ENCODE measurements around the gene MSLN. TPM values are rescaled to one million over a fixed set of nuclear protein-coding genes. Genes with fewer than 3 reads are reported as not detected.

MSLN gene
- total RNA-seq, 6 experiments from 2014 or later: 0.25 TPM; not detected in 5

GRCh38 chr16:716768-717325 lies 43.7 kb upstream of the MSLN start:
- intact Hi-C loops (cut with DNase I): no loop called here
- no peak overlapping the region for H3K27ac ChIP-seq

GRCh38 chr16:717450-718245 lies 42.9 kb upstream of the MSLN start:
- Histone ChIP-seq H3K4me3 (no peak overlapping the region), H3K36me3 (no peaks in the 10 kb centered on the region), H3K9me3 (no peaks in the 10 kb centered on the region), H3K27me3 (no peaks in the 10 kb centered on the region), H3K27ac (no peak overlapping the region), H3K4me1 (peaks cover 0 to 33% (median 5%) of the 10 kb centered on the region in 4 donors)
- WGBS (ENCODE audit: insufficient coverage, low coverage, low lambda C conversion rate, missing lambda C conversion rate): no CpG with 5 or more reads among the region's 32 CpGs
- no peak for DNase-seq
- intact Hi-C loops (cut with DNase I): no loop called here
- no peak for TF ChIP-seq CTCF (IDR thresholded peaks at IDR 0.05)
- no peak for TF ChIP-seq POLR2A (IDR thresholded peaks at IDR 0.05)
- no peak for ATAC-seq

More at GRCh38 chr16:716768-717325, 43.7 kb upstream of the MSLN start:
- TF ChIP-seq POLR2A (IDR thresholded peaks at IDR 0.05): no peak
- TF ChIP-seq CTCF (IDR thresholded peaks at IDR 0.05): no peak
- ATAC-seq (no peak), DNase-seq (no peak)
- no peaks in the 10 kb centered on the region for H3K9me3 ChIP-seq
- H3K36me3 ChIP-seq: no peaks in the 10 kb centered on the region
- H3K27me3 ChIP-seq: no peaks in the 10 kb centered on the region
- peaks cover 0 to 33% (median 5%) of the 10 kb centered on the region in 4 donors for H3K4me1 ChIP-seq
- WGBS (ENCODE audit: insufficient coverage, low coverage, low lambda C conversion rate, missing lambda C conversion rate): 65% methylated on average over 5 of the region's 29 CpGs
- H3K4me3 ChIP-seq: no peak overlapping the region

- Histone ChIP-seq H3K9me3 (no peaks in the 10 kb centered on the region), H3K27ac (no peak overlapping the region), H3K4me1 (peaks cover 0 to 33% (median 5%) of the 10 kb centered on the region in 4 donors), H3K4me3 (no peak overlapping the region), H3K27me3 (no peaks in the 10 kb centered on the region), H3K36me3 (no peaks in the 10 kb centered on the region)
- no peak for ATAC-seq
- WGBS (ENCODE audit: insufficient coverage, low coverage, low lambda C conversion rate, missing lambda C conversion rate): no CpG with 5 or more reads among the region's 9 CpGs
- TF ChIP-seq POLR2A (IDR thresholded peaks at IDR 0.05) (no peak), CTCF (IDR thresholded peaks at IDR 0.05) (no peak)
- intact Hi-C loops (cut with DNase I): no loop called here
- no peak for DNase-seq
These were observed 42.1 kb upstream of the MSLN start for GRCh38 chr16:718389-718788.

GRCh38 chr16:718922-719321 lies 41.6 kb upstream of the MSLN start:
- intact Hi-C loops (cut with DNase I): no loop called here
- no peak for ATAC-seq
- 89% methylated on average over 6 of the region's 6 CpGs for WGBS (ENCODE audit: insufficient coverage, low coverage, low lambda C conversion rate, missing lambda C conversion rate)

More at GRCh38 chr16:718922-719321, 41.6 kb upstream of the MSLN start:
- H3K4me3 ChIP-seq: no peak overlapping the region
- H3K9me3 ChIP-seq: no peaks in the 10 kb centered on the region
- DNase-seq: no peak
- no peaks in the 10 kb centered on the region for H3K27me3 ChIP-seq
- peaks cover 0 to 33% (median 5%) of the 10 kb centered on the region in 4 donors for H3K4me1 ChIP-seq
- no peak overlapping the region for H3K27ac ChIP-seq
- H3K36me3 ChIP-seq: no peaks in the 10 kb centered on the region
- no peak for TF ChIP-seq POLR2A (IDR thresholded peaks at IDR 0.05)
- TF ChIP-seq CTCF (IDR thresholded peaks at IDR 0.05): no peak
